Mammary epithelial cell (primary cell): ENCODE results near the gene NOC4L.
"Not testable (repeated sequence)": the region's sequence is repeated elsewhere in the genome, so short reads cannot be mapped to it uniquely, and the experiment has no call there.

Experiments
- EZH2 ChIP-seq: IDR thresholded peaks from 2 replicates; pipeline ENCODE4 v1.6.1; 2012; ENCODE audit warnings: low read length, inconsistent platforms, borderline replicate concordance
- TF ChIP-seq, protein P1 (sequence below), 2 donors: IDR thresholded peaks in 1 of 2; conservative IDR thresholded peaks in 1 of 2; 2 replicates each; pipeline ENCODE4 v1.5.1; 2011 to 2012; ENCODE audit warnings: inconsistent platforms in 2 of 2, low read length in 2 of 2, mild to moderate bottlenecking in 2 of 2, control low read depth in 1 of 2, low read depth in 1 of 2; ENCODE audit not compliant: insufficient read depth in 1 of 2; ENCODE audit errors: extremely low read depth in 1 of 2

DNA sequence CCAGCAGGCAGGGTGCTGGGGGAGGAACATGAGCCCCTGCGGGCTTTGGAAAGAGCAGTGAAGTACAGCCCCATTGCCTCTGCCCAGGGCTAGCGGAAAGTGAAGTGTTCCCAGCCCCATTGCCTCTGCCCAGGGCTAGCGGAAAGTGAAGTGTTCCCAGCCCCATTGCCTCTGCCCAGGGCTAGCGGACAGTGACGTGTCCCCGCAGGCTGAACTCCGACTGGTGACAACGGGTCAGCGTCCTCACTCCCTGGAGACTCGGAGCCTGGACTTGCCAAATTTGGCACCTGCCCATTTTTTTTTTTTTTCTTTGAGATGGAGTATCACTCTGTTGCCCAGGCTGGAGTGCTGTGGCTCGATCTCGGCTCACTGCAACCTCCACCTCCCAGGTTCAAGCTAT lies 51.0 kb downstream of the NOC4L start:
- TF ChIP-seq, protein P1, sequence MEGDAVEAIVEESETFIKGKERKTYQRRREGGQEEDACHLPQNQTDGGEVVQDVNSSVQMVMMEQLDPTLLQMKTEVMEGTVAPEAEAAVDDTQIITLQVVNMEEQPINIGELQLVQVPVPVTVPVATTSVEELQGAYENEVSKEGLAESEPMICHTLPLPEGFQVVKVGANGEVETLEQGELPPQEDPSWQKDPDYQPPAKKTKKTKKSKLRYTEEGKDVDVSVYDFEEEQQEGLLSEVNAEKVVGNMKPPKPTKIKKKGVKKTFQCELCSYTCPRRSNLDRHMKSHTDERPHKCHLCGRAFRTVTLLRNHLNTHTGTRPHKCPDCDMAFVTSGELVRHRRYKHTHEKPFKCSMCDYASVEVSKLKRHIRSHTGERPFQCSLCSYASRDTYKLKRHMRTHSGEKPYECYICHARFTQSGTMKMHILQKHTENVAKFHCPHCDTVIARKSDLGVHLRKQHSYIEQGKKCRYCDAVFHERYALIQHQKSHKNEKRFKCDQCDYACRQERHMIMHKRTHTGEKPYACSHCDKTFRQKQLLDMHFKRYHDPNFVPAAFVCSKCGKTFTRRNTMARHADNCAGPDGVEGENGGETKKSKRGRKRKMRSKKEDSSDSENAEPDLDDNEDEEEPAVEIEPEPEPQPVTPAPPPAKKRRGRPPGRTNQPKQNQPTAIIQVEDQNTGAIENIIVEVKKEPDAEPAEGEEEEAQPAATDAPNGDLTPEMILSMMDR (conservative IDR thresholded peaks at IDR 0.05 in 1 of 2, IDR thresholded peaks at IDR 0.05 in 1 of 2; ENCODE audit: extremely low read depth in 1 of 2, insufficient read depth in 1 of 2, low read depth in 1 of 2, low read length in 2 of 2), result not testable (repeated sequence)
- TF ChIP-seq EZH2, result not testable (repeated sequence)
